Lower lobe of right lung (tissue), 2 donors: Measurements from ENCODE around the gene IMMP2L. TPM values are rescaled to one million over a fixed set of nuclear protein-coding genes. Genes with fewer than 3 reads are reported as not detected.
A peak's percentile ranks its signal among the peaks of the same experiment; 100 is the strongest.

Experiments
- ATAC-seq, 2 donors: fragments of 200-7000 bp; cut with Tn5 transposase; one replicate each; pipeline ENCODE4 v1.9.1; 2020 to 2022; ENCODE audit warnings: mild to moderate bottlenecking in 2 of 2, moderate library complexity in 2 of 2
- DNase-seq: peaks from one replicate; pipeline ENCODE4 v3.0.0-alpha.2; 2020
- H3K27ac ChIP-seq: fragments of 200-600 bp; one replicate; pipeline ENCODE4 v1.8.0; 2022
- H3K27me3 ChIP-seq: fragments of 200-600 bp; one replicate; pipeline ENCODE4 v1.8.0; 2022; ENCODE audit warnings: low read depth
- H3K36me3 ChIP-seq: fragments of 200-600 bp; one replicate; pipeline ENCODE4 v1.8.0; 2022; ENCODE audit warnings: mild to moderate bottlenecking
- H3K4me1 ChIP-seq: fragments of 200-600 bp; one replicate; pipeline ENCODE4 v1.8.0; 2022
- H3K4me3 ChIP-seq: fragments of 200-600 bp; one replicate; pipeline ENCODE4 v1.8.0; 2022; ENCODE audit warnings: mild to moderate bottlenecking
- H3K9me3 ChIP-seq: fragments of 200-600 bp; one replicate; pipeline ENCODE4 v1.8.0; 2022
- CTCF ChIP-seq: fragments of 200-600 bp; IDR thresholded peaks from one replicate; pipeline ENCODE4 v1.8.0; 2022; ENCODE audit warnings: antibody characterized with exemption, mild to moderate bottlenecking
- intact Hi-C: fragments of 100-400 bp; cut with DNase I; formaldehyde crosslinking; loops from one replicate; pipeline ENCODE4 v1.11.0; 2022
- total RNA-seq: library from RNA; stranded (reverse); fragmentation: NEBNext Ultra II Directional; extraction: Animal tissue kit (Norgen Biotek cat#: 25700); gene quantifications from one replicate; pipeline ENCODE4 v1.2.1, GENCODE V29; 2021
- donor health status: DM: no; HTN: yes; CAD: no; lungs with severe emphysema.

Gene IMMP2L
- total RNA-seq, 1 donor from 2014 or later = 14.7 TPM

GRCh38 chr7:111137296-111138192 lies 424.7 kb downstream of the IMMP2L start:
- TF ChIP-seq CTCF = no peak
- no peaks in the 10 kb centered on the region for H3K9me3 ChIP-seq
- H3K4me3 ChIP-seq = no peak overlapping the region
- H3K36me3 ChIP-seq = no peaks in the 10 kb centered on the region
- ATAC-seq (peak; percentile 27 to 65), DNase-seq (peak; percentile 30)
- H3K27me3 ChIP-seq = no peaks in the 10 kb centered on the region
- H3K27ac ChIP-seq = peak overlapping the region; percentile 20
- peaks cover 20% of the 10 kb centered on the region for H3K4me1 ChIP-seq
- intact Hi-C loops = no loop called here

DNA sequence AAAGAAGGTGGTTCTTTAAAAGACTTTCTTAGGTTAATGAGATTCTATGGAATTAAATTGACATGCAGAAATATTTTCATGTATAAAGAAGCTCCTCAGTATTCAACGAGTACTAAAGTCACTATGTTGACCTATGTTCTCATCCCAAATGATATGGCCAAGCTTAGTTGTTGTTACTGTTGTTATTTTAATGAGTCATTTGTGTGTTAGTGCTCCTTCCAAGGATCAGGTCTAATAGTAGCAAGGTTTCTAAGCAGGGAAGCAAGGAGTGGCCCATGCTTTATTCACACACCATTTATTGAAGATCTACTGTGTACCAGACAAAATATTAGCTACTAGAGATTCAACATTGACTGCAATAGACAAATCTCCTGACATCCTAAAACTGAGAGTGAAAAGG lies 429.5 kb downstream of the IMMP2L start:
- Histone ChIP-seq H3K27me3 (no peaks in the 10 kb centered on the region), H3K9me3 (no peaks in the 10 kb centered on the region), H3K27ac (no peak overlapping the region), H3K4me1 (peaks cover 7% of the 10 kb centered on the region), H3K36me3 (no peaks in the 10 kb centered on the region), H3K4me3 (no peak overlapping the region)
- no peak for TF ChIP-seq CTCF
- ATAC-seq (no peak), DNase-seq (no peak)
- intact Hi-C loops = no loop called here

GRCh38 chr7:111129435-111129834 lies 432.9 kb downstream of the IMMP2L start:
- no peak overlapping the region for H3K4me3 ChIP-seq
- H3K36me3 ChIP-seq = no peaks in the 10 kb centered on the region
- no peaks in the 10 kb centered on the region for H3K4me1 ChIP-seq
- ATAC-seq = no peak
- no peaks in the 10 kb centered on the region for H3K9me3 ChIP-seq
- no peaks in the 10 kb centered on the region for H3K27me3 ChIP-seq
- no peak for DNase-seq
- TF ChIP-seq CTCF = no peak
- intact Hi-C loops = no loop called here
- no peak overlapping the region for H3K27ac ChIP-seq

GRCh38 chr7:111126987-111127386 lies 435.3 kb downstream of the IMMP2L start:
- Histone ChIP-seq H3K27me3 (no peaks in the 10 kb centered on the region), H3K36me3 (no peaks in the 10 kb centered on the region)

GRCh38 chr7:111115966-111116365 lies 446.3 kb downstream of the IMMP2L start:
- no peak overlapping the region for H3K27ac ChIP-seq
- intact Hi-C loops = no loop called here
- peaks cover 5% of the 10 kb centered on the region for H3K4me1 ChIP-seq
- no peak for TF ChIP-seq CTCF
- H3K4me3 ChIP-seq = no peak overlapping the region
- no peaks in the 10 kb centered on the region for H3K9me3 ChIP-seq
- H3K36me3 ChIP-seq = no peaks in the 10 kb centered on the region
- no peak for DNase-seq
- ATAC-seq = no peak
- H3K27me3 ChIP-seq = no peaks in the 10 kb centered on the region

More at GRCh38 chr7:111126987-111127386, 435.3 kb downstream of the IMMP2L start:
- H3K4me3 ChIP-seq = no peak overlapping the region
- intact Hi-C loops = no loop called here
- H3K27ac ChIP-seq = no peak overlapping the region
- no peaks in the 10 kb centered on the region for H3K9me3 ChIP-seq
- no peak for TF ChIP-seq CTCF
- ATAC-seq = no peak
- DNase-seq = no peak
- no peaks in the 10 kb centered on the region for H3K4me1 ChIP-seq
